H9 (cell line): Measurements from ENCODE around the gene UNC45A. TPM values are rescaled to one million over a fixed set of nuclear protein-coding genes. Genes with fewer than 3 reads are reported as not detected.

Experiments used
- DNase-seq: peaks from one replicate; pipeline ENCODE4 v3.0.0-alpha.2; 2017
- H2AFZ ChIP-seq: one replicate; pipeline ENCODE4 v1.6.1; 2013; ENCODE audit warnings: mild to moderate bottlenecking, low read length, control low read depth, moderate library complexity
- H2AK5ac ChIP-seq: 2 replicates; pipeline ENCODE4 v1.6.1; 2013; ENCODE audit warnings: low read length, control low read depth, mixed read lengths; ENCODE audit not compliant: insufficient read length
- H2BK120ac ChIP-seq: one replicate; pipeline ENCODE4 v1.6.1; 2013; ENCODE audit warnings: low read depth, mild to moderate bottlenecking, low read length, control low read depth, inconsistent platforms; ENCODE audit not compliant: poor library complexity, severe bottlenecking
- H2BK12ac ChIP-seq: 2 replicates; pipeline ENCODE4 v1.6.1; 2013; ENCODE audit warnings: low read length, control low read depth, mixed read lengths, low read depth; ENCODE audit not compliant: insufficient read length
- H2BK15ac ChIP-seq: 2 replicates; pipeline ENCODE4 v1.6.1; 2013; ENCODE audit warnings: low read depth, low read length, control low read depth
- H2BK20ac ChIP-seq: one replicate; pipeline ENCODE4 v1.6.1; 2013; ENCODE audit warnings: low read depth, mild to moderate bottlenecking, low read length, control low read depth, inconsistent platforms; ENCODE audit not compliant: poor library complexity, severe bottlenecking
- H2BK5ac ChIP-seq: 2 replicates; pipeline ENCODE4 v1.6.1; 2013; ENCODE audit warnings: low read length, control low read depth, mixed read lengths; ENCODE audit not compliant: insufficient read length
- H3K14ac ChIP-seq: 2 replicates; pipeline ENCODE4 v1.6.1; 2013; ENCODE audit warnings: low read length, control low read depth; ENCODE audit not compliant: insufficient read depth
- H3K18ac ChIP-seq: 2 replicates; pipeline ENCODE4 v1.6.1; 2013; ENCODE audit warnings: low read depth, mild to moderate bottlenecking, mixed read lengths, low read length, control low read depth; ENCODE audit not compliant: insufficient read length
- H3K23ac ChIP-seq: 2 replicates; pipeline ENCODE4 v1.6.1; 2013; ENCODE audit warnings: low read length, control low read depth, mixed read lengths, low read depth; ENCODE audit not compliant: insufficient read length
- H3K23me2 ChIP-seq: 2 replicates; pipeline ENCODE4 v1.6.1; 2013; ENCODE audit warnings: low read depth, mild to moderate bottlenecking, mixed read lengths, low read length, control low read depth; ENCODE audit not compliant: insufficient read length, poor library complexity, severe bottlenecking
- H3K27ac ChIP-seq: 2 replicates; pipeline ENCODE4 v1.5.1; 2013; ENCODE audit warnings: low read length, control low read depth, mixed read lengths, low read depth; ENCODE audit not compliant: insufficient read length
- H3K27me3 ChIP-seq: 2 replicates; pipeline ENCODE4 v1.6.1; 2013; ENCODE audit warnings: low read length, control low read depth, inconsistent platforms; ENCODE audit not compliant: insufficient read depth
- H3K4ac ChIP-seq: 2 replicates; pipeline ENCODE4 v1.6.1; 2013; ENCODE audit warnings: low read depth, mild to moderate bottlenecking, control low read depth, inconsistent platforms, low read length, moderate library complexity
- H3K4me1 ChIP-seq: 2 replicates; pipeline ENCODE4 v1.6.1; 2013; ENCODE audit warnings: low read length, control low read depth, inconsistent platforms; ENCODE audit not compliant: insufficient read depth
- H3K4me2 ChIP-seq: 2 replicates; pipeline ENCODE4 v1.6.1; 2013; ENCODE audit warnings: low read length, control low read depth, mixed read lengths; ENCODE audit not compliant: insufficient read length, insufficient read depth
- H3K56ac ChIP-seq: 2 replicates; pipeline ENCODE4 v1.6.1; 2013; ENCODE audit warnings: low read depth, mild to moderate bottlenecking, mixed read lengths, low read length, control low read depth; ENCODE audit not compliant: insufficient read length
- H3K79me1 ChIP-seq: 2 replicates; pipeline ENCODE4 v1.6.1; 2013; ENCODE audit warnings: low read depth, mild to moderate bottlenecking, moderate library complexity, low read length, control low read depth, inconsistent platforms; ENCODE audit not compliant: insufficient read depth, poor library complexity, severe bottlenecking
- H3K79me2 ChIP-seq: 2 replicates; pipeline ENCODE4 v1.6.1; 2013; ENCODE audit warnings: low read length, control low read depth, inconsistent platforms; ENCODE audit not compliant: insufficient read depth
- H3K9ac ChIP-seq: 2 replicates; pipeline ENCODE4 v1.6.1; 2013; ENCODE audit warnings: low read length, control low read depth, mixed read lengths; ENCODE audit not compliant: insufficient read length; ENCODE audit errors: extremely low read depth
- H3K9me3 ChIP-seq: one replicate; pipeline ENCODE4 v1.6.1; 2013; ENCODE audit warnings: low read depth, low read length, inconsistent platforms; ENCODE audit not compliant: control insufficient read depth
- H3T11ph ChIP-seq: one replicate; pipeline ENCODE4 v1.6.1; 2013; ENCODE audit warnings: mild to moderate bottlenecking, low read length, control low read depth, inconsistent platforms
- H4K20me1 ChIP-seq: one replicate; pipeline ENCODE4 v1.6.1; 2013; ENCODE audit not compliant: control insufficient read depth, insufficient read length, insufficient read depth
- H4K5ac ChIP-seq: 2 replicates; pipeline ENCODE4 v1.6.1; 2013; ENCODE audit warnings: low read depth, mild to moderate bottlenecking, mixed read lengths, low read length, control low read depth; ENCODE audit not compliant: insufficient read length
- H4K8ac ChIP-seq: replicated peaks from 2 replicates; pipeline ENCODE4 v1.6.1; 2013; ENCODE audit warnings: low read length, control low read depth, mixed read lengths, low read depth; ENCODE audit not compliant: insufficient read length
- H4K91ac ChIP-seq: 2 replicates; pipeline ENCODE4 v1.6.1; 2013; ENCODE audit warnings: low read depth, mild to moderate bottlenecking, moderate library complexity, mixed read lengths, low read length, control low read depth; ENCODE audit not compliant: insufficient read length
- H3K27ac Mint-ChIP-seq, 3 experiments: 2 replicates in 2 of 3; 3 replicates in 1 of 3; pipeline ENCODE4 v1.8.0; 2020 to 2021; ENCODE audit warnings: mixed read lengths in 3 of 3, mild to moderate bottlenecking in 1 of 3, moderate library complexity in 1 of 3
- H3K27me3 Mint-ChIP-seq: 2 replicates; pipeline ENCODE4 v1.8.0; 2021; ENCODE audit warnings: low read depth, mild to moderate bottlenecking, moderate library complexity, mixed read lengths
- H3K36me3 Mint-ChIP-seq, 3 experiments: 2 replicates in 2 of 3; 3 replicates in 1 of 3; pipeline ENCODE4 v1.8.0; 2020 to 2021; ENCODE audit warnings: low read depth in 3 of 3, mixed read lengths in 3 of 3; ENCODE audit not compliant: insufficient read depth in 1 of 3
- H3K4me1 Mint-ChIP-seq, 2 experiments: 2 replicates each; pipeline ENCODE4 v1.8.0; 2020; ENCODE audit warnings: mixed read lengths in 2 of 2
- H3K4me3 Mint-ChIP-seq, 2 experiments: 2 replicates in 1 of 2; 3 replicates in 1 of 2; pipeline ENCODE4 v1.8.0; 2020 to 2021; ENCODE audit warnings: mild to moderate bottlenecking in 2 of 2, mixed read lengths in 2 of 2, moderate library complexity in 1 of 2
- H3K9me3 Mint-ChIP-seq, 2 experiments: 2 replicates in 1 of 2; 3 replicates in 1 of 2; pipeline ENCODE4 v1.8.0; 2020; ENCODE audit warnings: mild to moderate bottlenecking in 2 of 2, mixed read lengths in 2 of 2, moderate library complexity in 1 of 2
- CTCF ChIP-seq: fragments of 200-600 bp; sonication (generic); conservative IDR thresholded peaks from 3 replicates; pipeline ENCODE4 v1.8.0; 2021; ENCODE audit warnings: antibody characterized with exemption, mild to moderate bottlenecking
- WGBS: extraction: QIAGEN DNeasy Blood & Tissue Kit; methylation state at CpG from one replicate; pipeline ENCODE4 v1.1.7; 2013; ENCODE audit warnings: missing lambda C conversion rate, low lambda C conversion rate, mixed read lengths; ENCODE audit not compliant: insufficient read length; ENCODE audit errors: extremely low coverage; 5-methylcytosine and 5-hydroxymethylcytosine counted together
- total RNA-seq: library from RNA; stranded (reverse); gene quantifications from 2 replicates; pipeline ENCODE4 v1.2.1, GENCODE V29; 2021

UNC45A gene
- total RNA-seq, 1 experiment from 2014 or later, result 84.6 TPM

- Histone ChIP-seq H3K4me1 (no peaks in the 10 kb centered on the region), H2AK5ac (no peak within 1 kb of the TSS), H3K79me2 (peaks cover 28% of the 10 kb centered on the region; the same call in 1 of the 2 replicates), H2BK15ac (no peak within 1 kb of the TSS), H2AFZ (no peak within 1 kb of the TSS), H3K14ac (peak within 1 kb of the TSS; percentile 92), H2BK120ac (no peak within 1 kb of the TSS), H2BK20ac (no peak within 1 kb of the TSS), H4K91ac (no peak within 1 kb of the TSS), H3K56ac (no peak within 1 kb of the TSS), H4K20me1 (no peaks in the 10 kb centered on the region), H3K79me1 (peaks cover 3% of the 10 kb centered on the region), H2BK5ac (no peak within 1 kb of the TSS), H3K9me3 (no peaks in the 10 kb centered on the region), H3K4ac (no peak within 1 kb of the TSS; the same call in 1 of the 2 replicates), H3K27me3 (no peaks in the 10 kb centered on the region), H3K23ac (no peak within 1 kb of the TSS), H3K9ac (peak within 1 kb of the TSS; percentile 94), H2BK12ac (no peak within 1 kb of the TSS), H3K27ac (peak within 1 kb of the TSS; percentile 94), H3K23me2 (peaks cover 3% of the 10 kb centered on the region), H4K8ac (no peak within 1 kb of the TSS), H3K18ac (peak within 1 kb of the TSS; percentile 87), H3T11ph (no peak within 1 kb of the TSS), H3K4me2 (peak within 1 kb of the TSS; percentile 88), H4K5ac (no peak within 1 kb of the TSS)
- Mint-ChIP-seq H3K27ac (peak within 1 kb of the TSS; percentile 98 to 100 (median 100)), H3K4me3 (peak within 1 kb of the TSS; percentile 99 to 100), H3K36me3 (peaks cover 10 to 31% (median 30%) of the 10 kb centered on the region in 3 experiments; a peak in 6 of 7 replicates), H3K9me3 (peaks cover 0 to 2% of the 10 kb centered on the region in 2 experiments; a peak in 2 of 5 replicates), H3K4me1 (peaks cover 16 to 26% of the 10 kb centered on the region in 2 experiments), H3K27me3 (peaks cover 3% of the 10 kb centered on the region; the same call in 1 of the 2 replicates)
- no peak for TF ChIP-seq CTCF
- WGBS, result no CpG with 5 or more reads among the region's 75 CpGs
- DNase-seq, result peak; percentile 99
Measured at GRCh38 chr15:90994417-90995311, 59.6 kb downstream of the UNC45A start, which contains the start of gene PRC1. Gene PRC1 (minus strand): TSS chr15:90994535. CDS start chr15:90994417, 118 bp downstream.
